RWPE2 (cell line): ENCODE data around the gene NUBP2.
A peak's percentile ranks its signal among the peaks of the same experiment; 100 is the strongest.

ENCODE experiments used
- ATAC-seq: fragments of 200-7000 bp; cut with Tn5 transposase; 3 replicates; pipeline ENCODE4 v1.9.1; 2021; ENCODE audit warnings: low read depth
- DNase-seq: peaks from one replicate; pipeline ENCODE4 v3.0.0-alpha.2; 2020; ENCODE audit warnings: low spot score
- H3K27ac ChIP-seq: fragments of 450-650 bp; 2 replicates; pipeline ENCODE4 v1.5.1; 2017; ENCODE audit warnings: mild to moderate bottlenecking; ENCODE audit not compliant: poor library complexity, severe bottlenecking
- H3K27me3 ChIP-seq: fragments of 250-450 bp; sonication (Bioruptor Pico); 2 replicates; pipeline ENCODE4 v1.5.1; 2021; ENCODE audit warnings: mild to moderate bottlenecking, moderate library complexity; ENCODE audit not compliant: insufficient read depth, poor library complexity, severe bottlenecking
- H3K36me3 ChIP-seq: fragments of 250-450 bp; sonication (Bioruptor Pico); 2 replicates; pipeline ENCODE4 v1.5.1; 2020; ENCODE audit warnings: low read depth, mild to moderate bottlenecking, moderate library complexity
- H3K4me1 ChIP-seq: fragments of 250-450 bp; sonication (Bioruptor Pico); 2 replicates; pipeline ENCODE4 v1.5.1; 2021; ENCODE audit warnings: mild to moderate bottlenecking, moderate library complexity; ENCODE audit not compliant: insufficient read depth, poor library complexity, severe bottlenecking
- H3K4me3 ChIP-seq: fragments of 250-450 bp; sonication (Bioruptor Pico); 2 replicates; pipeline ENCODE4 v1.5.1; 2021; ENCODE audit warnings: mild to moderate bottlenecking, moderate library complexity; ENCODE audit not compliant: severe bottlenecking
- H3K9me3 ChIP-seq: fragments of 250-450 bp; sonication (Bioruptor Pico); 2 replicates; pipeline ENCODE4 v1.5.1; 2021; ENCODE audit warnings: mild to moderate bottlenecking, moderate library complexity; ENCODE audit not compliant: severe bottlenecking
- CTCF ChIP-seq: fragments of 450-650 bp; IDR thresholded peaks from one replicate; pipeline ENCODE4 v1.5.1; 2017; ENCODE audit warnings: mild to moderate bottlenecking, moderate library complexity; ENCODE audit not compliant: poor library complexity, severe bottlenecking

The NUBP2 gene

GRCh38 chr16:1788708-1789100, 5.9 kb downstream of the NUBP2 start:
- Histone ChIP-seq H3K27me3 (no peaks in the 10 kb centered on the region), H3K27ac (no peak overlapping the region), H3K4me3 (no peak overlapping the region), H3K4me1 (peaks cover 6% of the 10 kb centered on the region), H3K36me3 (peaks cover 37% of the 10 kb centered on the region), H3K9me3 (no peaks in the 10 kb centered on the region)
- no peak for TF ChIP-seq CTCF
- ATAC-seq, result no peak
- peak; percentile 64 for DNase-seq

- no peak overlapping the region for H3K27ac ChIP-seq
- TF ChIP-seq CTCF, result no peak
- ATAC-seq (no peak), DNase-seq (peak; percentile 57)
- H3K27me3 ChIP-seq, result no peaks in the 10 kb centered on the region
- H3K36me3 ChIP-seq, result peaks cover 31% of the 10 kb centered on the region
- H3K9me3 ChIP-seq, result no peaks in the 10 kb centered on the region
- no peak overlapping the region for H3K4me3 ChIP-seq
- H3K4me1 ChIP-seq, result no peaks in the 10 kb centered on the region
Observed at GRCh38 chr16:1789643-1790045, 6.9 kb downstream of the NUBP2 start.

GRCh38 chr16:1790261-1790610, 7.5 kb downstream of the NUBP2 start:
- no peak overlapping the region for H3K4me3 ChIP-seq
- no peaks in the 10 kb centered on the region for H3K9me3 ChIP-seq
- peaks cover 26% of the 10 kb centered on the region for H3K36me3 ChIP-seq
- ATAC-seq (no peak), DNase-seq (no peak)
- no peak for TF ChIP-seq CTCF
- no peaks in the 10 kb centered on the region for H3K27me3 ChIP-seq
- no peaks in the 10 kb centered on the region for H3K4me1 ChIP-seq
- no peak overlapping the region for H3K27ac ChIP-seq

GRCh38 chr16:1790611-1791255, 8.0 kb downstream of the NUBP2 start:
- no peaks in the 10 kb centered on the region for H3K4me1 ChIP-seq
- H3K27me3 ChIP-seq, result no peaks in the 10 kb centered on the region
- peaks cover 25% of the 10 kb centered on the region for H3K36me3 ChIP-seq
- no peak overlapping the region for H3K27ac ChIP-seq
- ATAC-seq, result no peak
- TF ChIP-seq CTCF, result no peak
- no peak overlapping the region for H3K4me3 ChIP-seq
- H3K9me3 ChIP-seq, result no peaks in the 10 kb centered on the region
- peak; percentile 63 for DNase-seq

- DNase-seq, result peak; percentile 63
- no peak overlapping the region for H3K27ac ChIP-seq
- H3K4me1 ChIP-seq, result no peaks in the 10 kb centered on the region
- ATAC-seq, result no peak
- no peaks in the 10 kb centered on the region for H3K27me3 ChIP-seq
- TF ChIP-seq CTCF, result no peak
- no peak overlapping the region for H3K4me3 ChIP-seq
- peaks cover 25% of the 10 kb centered on the region for H3K36me3 ChIP-seq
- H3K9me3 ChIP-seq, result no peaks in the 10 kb centered on the region
Observed at GRCh38 chr16:1791256-1791942, 8.6 kb downstream of the NUBP2 start.
